ENCODE measurements around the gene C22orf39. TPM values are rescaled to one million over a fixed set of nuclear protein-coding genes. Genes with fewer than 3 reads are reported as not detected.

C22orf39 gene
- total RNA-seq, 1 experiment from 2014 or later: 28.4 TPM

DNA sequence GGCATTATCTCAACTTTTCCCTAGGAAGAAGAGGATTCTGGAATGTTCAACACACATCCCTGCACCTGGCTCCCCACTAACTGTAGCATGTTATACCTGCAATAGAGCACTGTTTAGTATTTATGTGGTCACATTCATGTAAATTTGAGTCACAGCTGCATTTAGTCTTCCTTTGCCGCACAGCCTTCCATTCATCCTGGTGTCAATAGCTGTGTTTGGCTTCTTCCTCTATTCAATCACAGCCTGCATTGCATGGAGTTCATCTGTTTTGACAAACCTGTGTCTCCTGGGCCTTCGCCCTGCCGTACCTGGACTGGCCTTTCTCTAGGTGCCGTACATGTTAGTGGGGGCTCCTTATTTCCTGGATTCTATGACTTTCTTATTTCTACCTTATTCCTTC lies 4.1 kb upstream of the C22orf39 start:
- Histone ChIP-seq H3K4me3 (ENCODE audit: low read depth, low read length, poor library complexity, severe bottlenecking) (no peak overlapping the region), H3K36me3 (ENCODE audit: insufficient read depth, low read length, poor library complexity, severe bottlenecking) (peaks cover 49% of the 10 kb centered on the region), H3K27ac (ENCODE audit: low read depth, low read length, poor library complexity, severe bottlenecking) (no peak overlapping the region), H3K9me3 (ENCODE audit: low read depth, low read length, poor library complexity, severe bottlenecking) (no peaks in the 10 kb centered on the region), H3K27me3 (replicated peaks; ENCODE audit: insufficient read depth, low read depth, low read length, poor library complexity) (no peaks in the 10 kb centered on the region), H3K4me1 (ENCODE audit: insufficient read depth, low read length, poor library complexity, severe bottlenecking) (peaks cover 6% of the 10 kb centered on the region)
- intact Hi-C loops (cut with micrococcal nuclease; ENCODE audit: unreplicated experiment): no loop called here
- no peak for DNase-seq (ENCODE audit: low spot score)
- CTCF ChIA-PET: no interaction called here
- BruUV-seq (replicated peaks): no TSS peak
- POLR2A ChIA-PET (ENCODE audit: low non-redundant PET): interaction anchor here (0.7 kb wide), 1 partner anchor 24 kb away, joined by 3 read pairs; no protein-coding TSS in a partner anchor
- no peak for TF ChIP-seq EZH2 (IDR thresholded peaks at IDR 0.05; ENCODE audit: borderline replicate concordance, low read depth, low read length, poor library complexity, severe bottlenecking)
- TF ChIP-seq, protein P1, sequence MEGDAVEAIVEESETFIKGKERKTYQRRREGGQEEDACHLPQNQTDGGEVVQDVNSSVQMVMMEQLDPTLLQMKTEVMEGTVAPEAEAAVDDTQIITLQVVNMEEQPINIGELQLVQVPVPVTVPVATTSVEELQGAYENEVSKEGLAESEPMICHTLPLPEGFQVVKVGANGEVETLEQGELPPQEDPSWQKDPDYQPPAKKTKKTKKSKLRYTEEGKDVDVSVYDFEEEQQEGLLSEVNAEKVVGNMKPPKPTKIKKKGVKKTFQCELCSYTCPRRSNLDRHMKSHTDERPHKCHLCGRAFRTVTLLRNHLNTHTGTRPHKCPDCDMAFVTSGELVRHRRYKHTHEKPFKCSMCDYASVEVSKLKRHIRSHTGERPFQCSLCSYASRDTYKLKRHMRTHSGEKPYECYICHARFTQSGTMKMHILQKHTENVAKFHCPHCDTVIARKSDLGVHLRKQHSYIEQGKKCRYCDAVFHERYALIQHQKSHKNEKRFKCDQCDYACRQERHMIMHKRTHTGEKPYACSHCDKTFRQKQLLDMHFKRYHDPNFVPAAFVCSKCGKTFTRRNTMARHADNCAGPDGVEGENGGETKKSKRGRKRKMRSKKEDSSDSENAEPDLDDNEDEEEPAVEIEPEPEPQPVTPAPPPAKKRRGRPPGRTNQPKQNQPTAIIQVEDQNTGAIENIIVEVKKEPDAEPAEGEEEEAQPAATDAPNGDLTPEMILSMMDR (conservative IDR thresholded peaks at IDR 0.05; ENCODE audit: low read depth, low read length): no peak

GRCh38 chr22:19450363-19451175 lies 3.1 kb upstream of the C22orf39 start:
- H3K9me3 ChIP-seq (ENCODE audit: low read depth, low read length, poor library complexity, severe bottlenecking): no peaks in the 10 kb centered on the region
- H3K4me1 ChIP-seq (ENCODE audit: insufficient read depth, low read length, poor library complexity, severe bottlenecking): peaks cover 6% of the 10 kb centered on the region
- no TSS peak for BruUV-seq (replicated peaks)
- CTCF ChIA-PET: no interaction called here
- intact Hi-C loops (cut with micrococcal nuclease; ENCODE audit: unreplicated experiment): no loop called here
- no peak for DNase-seq (ENCODE audit: low spot score)
- H3K27ac ChIP-seq (ENCODE audit: low read depth, low read length, poor library complexity, severe bottlenecking): no peak overlapping the region
- H3K27me3 ChIP-seq (replicated peaks; ENCODE audit: insufficient read depth, low read depth, low read length, poor library complexity): no peaks in the 10 kb centered on the region
- peaks cover 39% of the 10 kb centered on the region for H3K36me3 ChIP-seq (ENCODE audit: insufficient read depth, low read length, poor library complexity, severe bottlenecking)
- no peak overlapping the region for H3K4me3 ChIP-seq (ENCODE audit: low read depth, low read length, poor library complexity, severe bottlenecking)
- TF ChIP-seq, protein P1 (conservative IDR thresholded peaks at IDR 0.05; ENCODE audit: low read depth, low read length): no peak
- no peak for TF ChIP-seq EZH2 (IDR thresholded peaks at IDR 0.05; ENCODE audit: borderline replicate concordance, low read depth, low read length, poor library complexity, severe bottlenecking)
- POLR2A ChIA-PET (ENCODE audit: low non-redundant PET): interaction anchor here (0.6 to 0.7 kb wide), 2 partner anchors 25 to 492 kb away, joined by 3 to 9 read pairs; no protein-coding TSS in a partner anchor

- POLR2A ChIA-PET (ENCODE audit: low non-redundant PET): no interaction called here
- no peak for TF ChIP-seq EZH2 (IDR thresholded peaks at IDR 0.05; ENCODE audit: borderline replicate concordance, low read depth, low read length, poor library complexity, severe bottlenecking)
- TF ChIP-seq, protein P1 (conservative IDR thresholded peaks at IDR 0.05; ENCODE audit: low read depth, low read length): no peak
- no TSS peak for BruUV-seq (replicated peaks)
- DNase-seq (ENCODE audit: low spot score): no peak
- H3K4me1 ChIP-seq (ENCODE audit: insufficient read depth, low read length, poor library complexity, severe bottlenecking): peaks cover 6% of the 10 kb centered on the region
- H3K9me3 ChIP-seq (ENCODE audit: low read depth, low read length, poor library complexity, severe bottlenecking): no peaks in the 10 kb centered on the region
- CTCF ChIA-PET: no interaction called here
- H3K36me3 ChIP-seq (ENCODE audit: insufficient read depth, low read length, poor library complexity, severe bottlenecking): peaks cover 30% of the 10 kb centered on the region
- H3K27me3 ChIP-seq (replicated peaks; ENCODE audit: insufficient read depth, low read depth, low read length, poor library complexity): no peaks in the 10 kb centered on the region
- H3K27ac ChIP-seq (ENCODE audit: low read depth, low read length, poor library complexity, severe bottlenecking): no peak overlapping the region
- intact Hi-C loops (cut with micrococcal nuclease; ENCODE audit: unreplicated experiment): no loop called here
- H3K4me3 ChIP-seq (ENCODE audit: low read depth, low read length, poor library complexity, severe bottlenecking): no peak overlapping the region
Observed at GRCh38 chr22:19449422-19449767, 1.9 kb upstream of the C22orf39 start.

All from A673 (cell line).